Right cardiac atrium (tissue), 5 donors: Measurements from ENCODE around the gene POLR2C. TPM values are rescaled to one million over a fixed set of nuclear protein-coding genes. Genes with fewer than 3 reads are reported as not detected.
"Not testable (repeated sequence)": the region's sequence is repeated elsewhere in the genome, so short reads cannot be mapped to it uniquely, and the experiment has no call there.

Source experiments
- ATAC-seq, 2 donors: fragments of 200-7000 bp; cut with Tn5 transposase; one replicate each; pipeline versions ENCODE4 v1.8.0 to v1.9.1; 2020; ENCODE audit warnings: moderate library complexity in 2 of 2, mild to moderate bottlenecking in 1 of 2
- DNase-seq, 3 donors: peaks; one replicate each; pipeline ENCODE4 v3.0.0-alpha.2; 2020
- H3K27ac ChIP-seq: one replicate; pipeline ENCODE4 v1.5.1; 2013; ENCODE audit warnings: mild to moderate bottlenecking, low read length, control low read depth, moderate library complexity
- H3K27me3 ChIP-seq: one replicate; pipeline ENCODE4 v1.6.1; 2013; ENCODE audit not compliant: control insufficient read depth, insufficient read depth
- H3K4me1 ChIP-seq: one replicate; pipeline ENCODE4 v1.6.1; 2013; ENCODE audit warnings: low read length; ENCODE audit not compliant: control insufficient read depth, insufficient read depth
- H3K4me3 ChIP-seq: one replicate; pipeline ENCODE4 v1.5.1; 2013; ENCODE audit warnings: low read length, control low read depth
- H3K9me3 ChIP-seq: one replicate; pipeline ENCODE4 v1.6.1; 2013; ENCODE audit warnings: low read length; ENCODE audit not compliant: control insufficient read depth
- WGBS: extraction: QIAGEN DNeasy Blood & Tissue Kit; methylation state at CpG from one replicate; pipeline ENCODE4 v1.1.7; 2013; 5-methylcytosine and 5-hydroxymethylcytosine counted together
- intact Hi-C, 4 donors: fragments of 100-400 bp; cut with DNase I; formaldehyde crosslinking; loops; one replicate each; pipeline versions ENCODE4 v1.11.0 to v1.14.0; 2022 to 2023
- polyA plus RNA-seq: library from polyadenylated mRNA; stranded (reverse); fragments of 200-250 nt; gene quantifications from one replicate; pipeline ENCODE4 v1.2.3, GENCODE V29; 2013
- total RNA-seq, 4 donors: library from RNA; stranded (reverse); fragmentation: NEBNext Ultra II Directional; extraction: Animal tissue kit (Norgen Biotek cat#: 25700); gene quantifications; one replicate each; pipeline ENCODE4 v1.2.1, GENCODE V29; 2021
- donor health status: healthy with polysubstance abuse.
- donor health status: DM: no; HTN: yes; CAD: no.
- donor health status: DM: no; HTN: no; CAD: no.
- donor health status: DM: no; HTN: yes; CAD: no; lungs with severe emphysema.
- donor health status: DM: yes; HTN: yes; CAD: no.

POLR2C gene
- total and polyA plus RNA-seq, 5 donors: 36.8 to 47.7 (median 41.7) TPM

- 87% methylated on average over 8 of the region's 8 CpGs for WGBS
- peak in 1 of 2 donors; percentile 6 for ATAC-seq
- Histone ChIP-seq H3K27me3 (no peaks in the 10 kb centered on the region), H3K27ac (peak overlapping the region; percentile 46), H3K4me1 (peaks cover 2% of the 10 kb centered on the region), H3K9me3 (no peaks in the 10 kb centered on the region), H3K4me3 (peak overlapping the region; percentile 90)
- intact Hi-C loops: no loop called here
- DNase-seq: peak in 1 of 3 donors; percentile 44
Measured at GRCh38 chr16:57486858-57487834, 24.7 kb downstream of the POLR2C start.

GRCh38 chr16:57489229-57489628 lies 26.8 kb downstream of the POLR2C start:
- WGBS: 97% methylated on average over 5 of the region's 5 CpGs
- intact Hi-C loops: no loop called here

GRCh38 chr16:57493767-57494166 lies 31.3 kb downstream of the POLR2C start:
- Histone ChIP-seq H3K4me3 (no peak overlapping the region), H3K9me3 (no peaks in the 10 kb centered on the region), H3K4me1 (no peaks in the 10 kb centered on the region), H3K27ac (no peak overlapping the region), H3K27me3 (no peaks in the 10 kb centered on the region)
- intact Hi-C loops: no loop called here
- 93% methylated on average over 4 of the region's 4 CpGs for WGBS
- DNase-seq: no peak
- no peak for ATAC-seq

More at GRCh38 chr16:57489229-57489628, 26.8 kb downstream of the POLR2C start:
- Histone ChIP-seq H3K9me3 (no peaks in the 10 kb centered on the region), H3K27ac (no peak overlapping the region), H3K27me3 (no peaks in the 10 kb centered on the region), H3K4me1 (peaks cover 2% of the 10 kb centered on the region), H3K4me3 (no peak overlapping the region)
- DNase-seq (peak in 2 of 3 donors; percentile 2 to 5), ATAC-seq (no peak)

- Histone ChIP-seq H3K4me3 (no peak overlapping the region), H3K9me3 (no peaks in the 10 kb centered on the region), H3K27me3 (no peaks in the 10 kb centered on the region), H3K4me1 (no peaks in the 10 kb centered on the region), H3K27ac (no peak overlapping the region)
- intact Hi-C loops: no loop called here
- DNase-seq (peak in 2 of 3 donors; percentile 11 to 33), ATAC-seq (no peak)
- WGBS: 79% methylated on average over 13 of the region's 13 CpGs
Measured at GRCh38 chr16:57497121-57497520, 34.6 kb downstream of the POLR2C start.

- Histone ChIP-seq H3K4me1 (no peaks in the 10 kb centered on the region), H3K27ac (no peak overlapping the region), H3K4me3 (no peak overlapping the region), H3K27me3 (no peaks in the 10 kb centered on the region), H3K9me3 (no peaks in the 10 kb centered on the region)
- ATAC-seq: no peak
- peak in 2 of 3 donors; percentile 9 to 13 for DNase-seq
- WGBS: 93% methylated on average over 4 of the region's 4 CpGs
- intact Hi-C loops: no loop called here
Measured at GRCh38 chr16:57498031-57498430, 35.6 kb downstream of the POLR2C start.

GRCh38 chr16:57499941-57500340 lies 37.5 kb downstream of the POLR2C start:
- H3K27me3 ChIP-seq, H3K4me1 ChIP-seq, ATAC-seq, intact Hi-C loops, H3K27ac ChIP-seq, H3K9me3 ChIP-seq, H3K4me3 ChIP-seq: not testable (repeated sequence)
- whole genome bisulfite sequencing: 83% methylated on average over 11 of the region's 11 CpGs
- peak in 2 of 3 donors; percentile 0 to 13 for DNase-seq

- intact Hi-C loops: no loop called here
- no peak overlapping the region for H3K4me3 ChIP-seq
- H3K27ac ChIP-seq: no peak overlapping the region
- no peaks in the 10 kb centered on the region for H3K9me3 ChIP-seq
- H3K27me3 ChIP-seq: no peaks in the 10 kb centered on the region
- WGBS: 42% methylated on average over 9 of the region's 9 CpGs
- ATAC-seq (peak in 1 of 2 donors; percentile 21), DNase-seq (peak; percentile 5 to 33 (median 29))
- no peaks in the 10 kb centered on the region for H3K4me1 ChIP-seq
Measured at GRCh38 chr16:57500578-57501111, 38.2 kb downstream of the POLR2C start.

GRCh38 chr16:57501492-57501891 lies 39.0 kb downstream of the POLR2C start:
- Histone ChIP-seq H3K9me3 (no peaks in the 10 kb centered on the region), H3K4me3 (no peak overlapping the region), H3K27ac (no peak overlapping the region), H3K4me1 (no peaks in the 10 kb centered on the region), H3K27me3 (no peaks in the 10 kb centered on the region)
- intact Hi-C loops: no loop called here
- no peak for ATAC-seq
- 68% methylated on average over 7 of the region's 7 CpGs for WGBS
- DNase-seq: peak; percentile 2 to 11 (median 2)

- no peaks in the 10 kb centered on the region for H3K27me3 ChIP-seq
- DNase-seq: peak; percentile 0 to 30 (median 7)
- intact Hi-C loops: no loop called here
- H3K27ac ChIP-seq: no peak overlapping the region
- H3K4me1 ChIP-seq: no peaks in the 10 kb centered on the region
- WGBS: 80% methylated on average over 12 of the region's 12 CpGs
- no peaks in the 10 kb centered on the region for H3K9me3 ChIP-seq
- no peak overlapping the region for H3K4me3 ChIP-seq
- ATAC-seq: no peak
Measured at GRCh38 chr16:57502048-57502775, 39.7 kb downstream of the POLR2C start.

GRCh38 chr16:57503366-57503765 lies 40.9 kb downstream of the POLR2C start:
- ATAC-seq (peak in 1 of 2 donors; percentile 23), DNase-seq (peak; percentile 15 to 51 (median 48))
- Histone ChIP-seq H3K4me1 (no peaks in the 10 kb centered on the region), H3K27me3 (no peaks in the 10 kb centered on the region), H3K4me3 (no peak overlapping the region), H3K27ac (no peak overlapping the region), H3K9me3 (no peaks in the 10 kb centered on the region)
- intact Hi-C loops: no loop called here
- WGBS: 66% methylated on average over 15 of the region's 15 CpGs

- Histone ChIP-seq H3K9me3 (no peaks in the 10 kb centered on the region), H3K27ac (no peak overlapping the region), H3K4me1 (no peaks in the 10 kb centered on the region), H3K4me3 (no peak overlapping the region), H3K27me3 (no peaks in the 10 kb centered on the region)
- WGBS: 49% methylated on average over 6 of the region's 6 CpGs
- DNase-seq: peak in 2 of 3 donors; percentile 4 to 26
- ATAC-seq: no peak
- intact Hi-C loops: no loop called here
Measured at GRCh38 chr16:57504001-57504400, 41.5 kb downstream of the POLR2C start.
